NK-92 (cell line): Measurements from ENCODE around the gene DAPK1.

Source experiments
- DNase-seq: peaks from one replicate; lab custom pipeline; 2025; ENCODE audit not compliant: unreplicated experiment; lab: John Stamatoyannopoulos, UW

DAPK1 gene

GRCh38 chr9:87661241-87661640, 163.6 kb downstream of the DAPK1 start:
- no peak for DNase-seq

GRCh38 chr9:87662808-87663528, 165.3 kb downstream of the DAPK1 start:
- no peak for DNase-seq

GRCh38 chr9:87663556-87663955, 165.9 kb downstream of the DAPK1 start:
- no peak for DNase-seq

DNA sequence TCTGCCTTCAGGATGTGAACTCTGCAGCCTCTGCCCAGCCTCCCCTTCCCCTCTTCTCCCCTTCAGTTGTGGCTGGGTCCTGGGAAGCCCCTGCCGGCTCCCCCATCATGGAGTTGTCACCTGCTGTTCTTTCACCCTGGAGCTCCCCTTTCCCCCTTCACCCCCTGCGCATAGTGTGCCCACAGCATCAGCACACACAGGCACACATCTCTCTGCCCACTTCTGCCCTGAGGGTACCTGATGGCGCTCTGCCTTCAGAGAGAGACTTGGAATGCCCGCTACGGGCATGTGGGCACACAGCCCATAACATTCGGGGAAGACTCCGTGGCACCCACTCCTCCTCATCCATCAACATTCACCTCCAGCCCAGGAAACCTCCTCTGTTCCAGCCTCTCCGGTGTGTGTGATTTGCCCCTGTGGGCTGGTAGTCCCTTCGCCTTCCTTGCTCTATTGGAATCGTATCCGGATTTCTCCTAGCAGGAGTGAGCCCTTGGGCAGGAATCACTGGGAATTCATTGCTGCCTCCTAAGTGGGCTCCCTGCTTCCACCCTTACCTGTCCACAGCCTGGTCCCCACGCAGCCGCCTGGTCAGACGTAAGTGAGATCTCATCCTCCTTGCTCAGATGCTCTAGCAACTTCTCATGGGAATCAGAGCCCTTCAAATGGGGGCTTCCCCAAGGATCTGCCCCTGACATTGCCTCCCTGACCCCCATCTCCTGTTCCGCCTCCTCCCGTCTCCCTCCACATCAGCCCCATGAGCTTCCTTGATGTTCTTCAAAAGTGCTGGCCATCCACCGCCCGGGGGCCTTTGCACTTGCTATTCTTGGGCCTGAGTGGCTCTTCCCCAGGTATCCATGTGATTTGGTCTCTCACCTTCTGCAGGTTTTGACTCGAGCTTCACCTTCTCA, 166.7 kb downstream of the DAPK1 start:
- DNase-seq = no peak

DNA sequence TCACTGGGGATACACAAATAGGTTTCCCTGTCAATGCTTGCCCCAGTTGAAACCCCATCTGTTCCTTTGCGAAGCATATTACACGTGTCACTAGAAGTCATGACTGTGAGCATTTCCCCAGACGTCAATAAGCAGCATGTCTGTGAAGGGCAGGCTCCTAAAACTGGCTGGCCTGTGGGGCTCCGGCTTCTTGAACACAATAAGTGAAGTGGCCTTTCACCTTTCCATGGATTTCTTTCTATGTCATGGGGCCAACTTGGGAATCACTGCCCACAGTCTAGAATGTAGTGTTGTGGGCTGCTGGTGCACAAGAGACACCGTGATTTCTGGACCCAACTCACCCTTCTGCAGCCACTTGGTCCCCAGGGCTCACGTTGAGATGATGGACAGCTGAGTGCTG, 167.8 kb downstream of the DAPK1 start:
- DNase-seq = no peak

DNA sequence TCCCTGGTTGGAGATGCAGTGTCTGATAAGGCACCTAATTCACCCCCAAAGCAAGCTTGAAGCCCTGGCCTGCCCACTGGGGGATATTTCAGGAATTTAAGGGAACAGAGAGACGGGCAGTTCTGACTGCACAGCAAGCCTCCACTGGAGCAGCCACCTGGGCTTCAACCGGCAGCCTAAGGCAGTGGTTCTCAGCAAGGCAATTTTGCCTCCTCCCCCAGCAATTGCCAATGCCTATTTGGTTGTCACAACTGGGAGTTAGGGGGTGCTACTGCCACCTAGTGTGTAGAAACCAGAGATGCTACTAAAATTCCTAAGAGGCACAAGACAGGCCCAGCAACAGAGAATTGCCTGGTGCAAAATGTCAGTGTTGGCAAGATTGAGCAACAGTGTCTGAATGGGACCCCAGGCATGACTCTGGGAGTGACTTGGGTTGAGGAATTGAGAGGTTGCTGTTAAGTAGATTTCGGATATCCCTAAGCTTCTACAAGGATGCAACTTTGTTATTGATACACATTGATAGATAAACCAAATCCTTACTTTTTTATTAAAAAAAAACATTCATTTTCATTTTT, 169.6 kb downstream of the DAPK1 start:
- no peak for DNase-seq

DNA sequence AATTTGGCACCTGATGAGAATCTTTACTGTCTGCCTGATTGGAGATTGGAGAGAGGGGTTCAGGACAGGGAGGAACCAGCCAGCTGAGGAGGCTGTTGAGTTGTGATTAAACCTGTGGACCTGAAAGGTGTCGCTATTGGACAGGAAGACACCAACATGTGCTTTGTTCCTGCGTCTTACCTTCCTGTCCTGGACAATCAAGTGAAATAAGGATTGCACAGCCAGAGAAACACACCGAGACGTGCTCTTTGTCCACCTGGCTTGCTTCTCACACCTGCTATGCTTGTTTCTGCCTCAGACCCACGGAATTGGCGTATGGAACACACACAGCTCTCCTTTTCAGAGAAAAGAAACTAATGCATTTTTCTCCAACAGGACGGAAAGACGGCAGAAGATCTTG, 170.6 kb downstream of the DAPK1 start:
- no peak for DNase-seq

DNA sequence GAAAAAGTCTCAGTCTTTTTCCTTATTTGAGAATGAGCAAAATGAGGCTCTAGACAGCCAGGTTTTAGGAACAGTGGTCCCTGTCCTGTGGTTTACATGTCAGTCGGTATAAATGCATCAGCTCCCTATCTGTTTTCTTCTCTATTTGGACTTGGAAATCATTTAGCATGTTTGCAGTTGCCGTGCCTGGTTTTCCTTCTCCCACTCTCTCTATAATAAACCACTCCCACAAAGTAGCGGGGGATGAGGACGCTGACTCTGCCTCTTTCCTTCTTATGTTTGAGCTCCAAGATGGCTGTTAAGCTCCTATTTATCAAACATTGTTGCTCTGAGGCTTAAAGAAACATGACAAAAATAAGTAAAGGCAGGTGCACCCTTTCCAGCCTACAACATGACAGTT, 171.1 kb downstream of the DAPK1 start:
- no peak for DNase-seq

DNA sequence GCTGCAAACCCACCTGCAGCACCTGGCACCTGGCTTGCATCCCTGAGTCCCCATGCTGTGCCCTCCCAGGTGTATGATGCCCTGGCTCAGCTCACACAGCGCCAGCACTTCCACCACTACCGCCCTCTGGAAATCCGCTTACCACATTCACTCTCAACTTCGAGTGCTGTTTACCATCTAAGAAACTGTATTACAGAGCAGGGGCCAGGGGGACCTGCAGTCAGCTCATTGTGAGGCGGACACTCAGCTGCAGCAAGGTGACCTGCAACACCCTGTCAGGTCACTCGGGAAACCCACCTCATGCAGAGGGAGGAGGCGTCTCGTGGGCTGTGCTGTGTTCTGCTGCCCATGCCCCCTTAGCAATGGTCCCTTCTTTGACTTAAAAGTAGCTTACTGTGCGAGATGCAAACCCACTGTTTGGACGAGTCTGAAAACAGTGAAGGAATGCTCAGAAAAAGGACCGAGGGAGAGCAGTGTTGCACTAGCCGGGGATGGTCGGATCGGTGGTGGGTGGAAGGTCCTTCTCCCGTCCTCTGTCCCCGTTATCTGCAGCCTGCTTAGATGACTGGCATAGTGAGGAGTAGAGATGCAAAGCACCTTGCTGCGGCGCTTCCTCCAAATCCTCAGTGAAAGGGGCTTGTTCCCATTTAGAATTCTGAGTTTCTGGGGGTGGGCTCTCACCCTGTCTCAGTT, 173.1 kb downstream of the DAPK1 start:
- no peak for DNase-seq

DNA sequence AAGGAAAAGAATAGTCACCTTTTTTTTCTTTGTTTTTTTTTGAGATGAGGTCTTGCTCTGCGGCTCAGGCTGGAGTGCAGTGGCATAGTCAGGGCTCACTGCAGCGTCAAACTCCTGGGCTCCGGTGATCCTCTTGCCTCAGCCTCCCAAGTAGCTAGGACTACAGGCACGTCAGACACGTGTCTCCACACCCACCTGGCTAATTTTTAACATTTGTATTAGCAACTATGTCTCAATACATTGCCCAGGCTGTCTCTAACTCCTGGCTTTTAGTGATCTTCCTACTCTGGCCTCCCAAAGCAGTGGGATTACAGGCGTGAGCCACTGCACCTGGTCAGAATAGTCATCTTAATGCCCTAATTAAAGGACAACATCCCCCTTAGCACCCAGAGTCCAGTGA, 173.8 kb downstream of the DAPK1 start:
- DNase-seq = no peak

- no peak for DNase-seq
These were observed 174.3 kb downstream of the DAPK1 start for GRCh38 chr9:87671925-87672324.

DNA sequence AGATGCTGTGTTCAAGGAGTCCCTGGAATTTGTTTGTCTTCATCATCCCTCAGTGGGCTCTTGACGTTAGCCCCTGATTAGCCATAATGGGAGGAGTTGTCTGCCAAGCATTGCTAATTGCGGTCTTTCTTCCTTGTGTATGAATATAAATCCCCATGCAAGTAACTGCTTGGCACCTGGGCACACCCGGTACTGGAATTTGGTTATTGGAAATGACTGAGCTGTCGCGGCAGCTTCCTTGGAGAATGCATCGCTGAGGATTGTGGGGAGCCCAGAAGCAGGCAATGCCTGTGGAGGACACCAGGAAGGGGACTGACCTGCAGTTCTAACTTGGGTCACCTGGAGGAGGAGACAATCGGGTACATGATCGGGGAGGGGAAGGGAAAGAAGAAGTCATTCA, 174.9 kb downstream of the DAPK1 start:
- no peak for DNase-seq

GRCh38 chr9:87673446-87674120, 175.9 kb downstream of the DAPK1 start:
- DNase-seq = no peak

GRCh38 chr9:87674565-87675299, 177.1 kb downstream of the DAPK1 start:
- no peak for DNase-seq

DNA sequence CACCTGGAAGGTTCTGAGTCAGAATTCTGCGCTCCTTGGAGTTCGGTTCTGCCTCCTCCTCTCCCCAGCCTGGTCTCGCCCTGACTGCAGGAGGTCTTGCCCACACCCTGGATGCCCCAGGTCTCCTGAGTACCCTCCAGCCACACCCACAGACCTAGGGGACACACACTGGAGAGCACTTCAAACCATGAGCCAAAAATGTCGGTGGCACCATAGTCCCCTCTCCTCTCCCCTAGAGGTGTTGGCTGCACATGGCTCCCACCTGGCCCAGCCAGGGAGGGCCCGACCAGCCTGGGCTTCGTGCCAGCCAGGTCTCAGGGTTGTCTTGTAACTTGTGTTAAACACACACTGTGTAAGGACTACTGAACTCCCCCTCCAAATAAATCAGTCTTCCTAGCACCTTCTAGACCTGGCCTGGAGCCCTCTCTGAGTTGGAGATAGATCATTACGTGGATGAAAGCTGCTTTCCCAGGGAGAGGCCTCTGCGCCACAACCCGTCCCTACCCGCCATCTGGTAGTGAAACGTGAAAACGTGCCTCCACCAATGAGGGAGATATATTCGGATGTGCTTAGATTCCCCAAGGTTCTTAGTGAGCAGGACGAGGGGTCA, 178.3 kb downstream of the DAPK1 start:
- DNase-seq = no peak

- DNase-seq = no peak
These were observed 179.5 kb downstream of the DAPK1 start for GRCh38 chr9:87676976-87677775.

DNA sequence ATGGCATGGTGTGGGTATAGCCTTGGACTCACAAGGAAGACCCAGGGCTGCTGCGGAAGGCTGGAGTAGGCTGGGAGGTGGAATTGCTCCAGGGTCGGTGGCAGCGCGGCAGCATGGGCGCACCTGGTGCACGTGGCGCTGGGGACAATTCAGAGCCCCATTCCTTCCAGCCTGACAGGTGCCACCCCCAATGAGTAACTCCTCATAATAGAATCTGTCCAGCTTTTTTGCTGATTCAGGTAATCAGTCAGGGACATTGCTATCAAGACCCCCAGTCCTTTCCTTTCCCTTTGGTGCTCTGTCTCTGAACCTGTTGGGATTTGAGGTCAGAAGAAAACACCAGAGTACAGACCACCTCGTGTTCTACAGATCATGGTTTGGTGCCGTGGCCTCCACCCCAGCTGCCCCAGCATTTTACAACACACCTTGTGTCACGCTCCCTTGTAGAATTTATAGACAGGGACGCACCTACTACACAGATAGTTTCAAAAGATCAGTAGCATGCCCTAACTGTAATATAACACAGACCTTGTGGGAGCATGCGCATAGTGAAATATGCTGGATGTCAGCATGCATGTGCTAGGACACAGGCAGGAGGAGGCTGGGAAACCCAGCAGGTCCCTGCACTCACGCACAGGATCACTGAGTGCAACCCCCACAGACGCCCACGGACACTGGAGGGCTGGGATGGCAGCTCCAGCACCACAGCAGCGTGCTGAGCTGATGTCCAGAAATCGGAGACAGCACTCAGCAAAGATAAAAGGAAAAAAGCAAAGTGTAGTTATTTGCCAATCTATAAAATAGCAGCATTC, 180.3 kb downstream of the DAPK1 start:
- no peak for DNase-seq
